Thyroid gland (tissue), 4 donors: ENCODE measurements around the gene CIDEC. TPM values are rescaled to one million over a fixed set of nuclear protein-coding genes. Genes with fewer than 3 reads are reported as not detected.
"Not testable (repeated sequence)": the region's sequence is repeated elsewhere in the genome, so short reads cannot be mapped to it uniquely, and the experiment has no call there.

ENCODE experiments used
- DNase-seq, 2 donors: peaks; one replicate each; pipeline ENCODE4 v3.0.0-alpha.2; 2019
- H3K27ac ChIP-seq, 3 donors: fragments of 200-600 bp; sonication (generic); 1 replicate in 2 of 3; 2 replicates in 1 of 3; pipeline ENCODE4 v1.5.1; 2016 to 2019; ENCODE audit warnings: mild to moderate bottlenecking in 1 of 3, moderate library complexity in 1 of 3
- H3K27me3 ChIP-seq: fragments of 200-600 bp; sonication (generic); one replicate; pipeline ENCODE4 v1.5.1; 2019
- H3K36me3 ChIP-seq, 2 donors: fragments of 200-600 bp; sonication (generic); one replicate each; pipeline ENCODE4 v1.5.1; 2016 to 2019
- H3K4me1 ChIP-seq, 2 donors: fragments of 200-600 bp; sonication (generic); one replicate each; pipeline ENCODE4 v1.5.1; 2017 to 2019
- H3K4me3 ChIP-seq, 3 donors: fragments of 200-600 bp; sonication (generic); replicated peaks in 1 of 3; 1 replicate in 2 of 3; 2 replicates in 1 of 3; pipeline ENCODE4 v1.5.1; 2016; ENCODE audit warnings: mild to moderate bottlenecking in 1 of 3
- H3K9me3 ChIP-seq: fragments of 200-600 bp; sonication (generic); one replicate; pipeline ENCODE4 v1.5.1; 2017
- POLR2A ChIP-seq, 2 donors: fragments of 450-650 bp; IDR thresholded peaks; one replicate each; pipeline ENCODE4 v1.6.1; 2017; ENCODE audit warnings: antibody characterized with exemption in 2 of 2, mild to moderate bottlenecking in 2 of 2, moderate library complexity in 1 of 2
- WGBS, 2 donors: methylation state at CpG; one replicate each; pipeline ENCODE4 v1.1.5; 2017; 5-methylcytosine and 5-hydroxymethylcytosine counted together
- intact Hi-C: fragments of 100-400 bp; cut with DNase I; formaldehyde crosslinking; loops from one replicate; pipeline ENCODE4 v1.15.1; 2023
- total RNA-seq, 4 donors: library from RNA; depleted of rRNA; stranded (reverse); fragments of >200 nt; gene quantifications; one replicate each; pipeline ENCODE4 v1.2.3, GENCODE V29; 2016
- TF ChIP-seq, protein P1 (sequence below), 6 experiments: fragments of 200-600 bp in 3 of 6; fragments of 450-650 bp in 3 of 6; sonication (generic) in 3 of 6; IDR thresholded peaks; one replicate each; pipeline ENCODE4 v1.5.1; 2016 to 2019; ENCODE audit warnings: antibody characterized with exemption in 6 of 6, mild to moderate bottlenecking in 2 of 6, inconsistent platforms in 1 of 6, moderate library complexity in 1 of 6

The CIDEC gene
- total RNA-seq, 4 donors from 2014 or later = 2.2 to 9.4 (median 3.0) TPM

- no peaks in the 10 kb centered on the region for H3K27me3 ChIP-seq
- intact Hi-C loops = no loop called here
These were observed 20.5 kb downstream of the CIDEC start for GRCh38 chr3:9859530-9860025.

GRCh38 chr3:9855594-9855993 lies 24.5 kb downstream of the CIDEC start:
- intact Hi-C loops = no loop called here
- Histone ChIP-seq H3K36me3 (no peaks in the 10 kb centered on the region), H3K4me1 (peaks cover 3 to 17% of the 10 kb centered on the region in 2 donors), H3K27ac (no peak overlapping the region), H3K9me3 (no peaks in the 10 kb centered on the region), H3K4me3 (no peak overlapping the region), H3K27me3 (no peaks in the 10 kb centered on the region)
- DNase-seq = no peak
- WGBS, 2 donors = 100% methylated on average over 3 of the region's 3 CpGs
- TF ChIP-seq POLR2A (IDR thresholded peaks at IDR 0.05) = no peak
- TF ChIP-seq, protein P1, sequence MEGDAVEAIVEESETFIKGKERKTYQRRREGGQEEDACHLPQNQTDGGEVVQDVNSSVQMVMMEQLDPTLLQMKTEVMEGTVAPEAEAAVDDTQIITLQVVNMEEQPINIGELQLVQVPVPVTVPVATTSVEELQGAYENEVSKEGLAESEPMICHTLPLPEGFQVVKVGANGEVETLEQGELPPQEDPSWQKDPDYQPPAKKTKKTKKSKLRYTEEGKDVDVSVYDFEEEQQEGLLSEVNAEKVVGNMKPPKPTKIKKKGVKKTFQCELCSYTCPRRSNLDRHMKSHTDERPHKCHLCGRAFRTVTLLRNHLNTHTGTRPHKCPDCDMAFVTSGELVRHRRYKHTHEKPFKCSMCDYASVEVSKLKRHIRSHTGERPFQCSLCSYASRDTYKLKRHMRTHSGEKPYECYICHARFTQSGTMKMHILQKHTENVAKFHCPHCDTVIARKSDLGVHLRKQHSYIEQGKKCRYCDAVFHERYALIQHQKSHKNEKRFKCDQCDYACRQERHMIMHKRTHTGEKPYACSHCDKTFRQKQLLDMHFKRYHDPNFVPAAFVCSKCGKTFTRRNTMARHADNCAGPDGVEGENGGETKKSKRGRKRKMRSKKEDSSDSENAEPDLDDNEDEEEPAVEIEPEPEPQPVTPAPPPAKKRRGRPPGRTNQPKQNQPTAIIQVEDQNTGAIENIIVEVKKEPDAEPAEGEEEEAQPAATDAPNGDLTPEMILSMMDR (IDR thresholded peaks at IDR 0.05) = no peak

More at GRCh38 chr3:9859530-9860025, 20.5 kb downstream of the CIDEC start:
- 85 to 87% methylated on average over 8 to 9 of the region's 12 CpGs for WGBS, 2 donors
- Histone ChIP-seq H3K9me3 (no peaks in the 10 kb centered on the region), H3K27ac (no peak overlapping the region), H3K4me3 (no peak overlapping the region), H3K36me3 (no peaks in the 10 kb centered on the region), H3K4me1 (peaks cover 5 to 13% of the 10 kb centered on the region in 2 donors)
- no peak for DNase-seq
- TF ChIP-seq, protein P1 (IDR thresholded peaks at IDR 0.05) = no peak
- TF ChIP-seq POLR2A (IDR thresholded peaks at IDR 0.05) = no peak

DNA sequence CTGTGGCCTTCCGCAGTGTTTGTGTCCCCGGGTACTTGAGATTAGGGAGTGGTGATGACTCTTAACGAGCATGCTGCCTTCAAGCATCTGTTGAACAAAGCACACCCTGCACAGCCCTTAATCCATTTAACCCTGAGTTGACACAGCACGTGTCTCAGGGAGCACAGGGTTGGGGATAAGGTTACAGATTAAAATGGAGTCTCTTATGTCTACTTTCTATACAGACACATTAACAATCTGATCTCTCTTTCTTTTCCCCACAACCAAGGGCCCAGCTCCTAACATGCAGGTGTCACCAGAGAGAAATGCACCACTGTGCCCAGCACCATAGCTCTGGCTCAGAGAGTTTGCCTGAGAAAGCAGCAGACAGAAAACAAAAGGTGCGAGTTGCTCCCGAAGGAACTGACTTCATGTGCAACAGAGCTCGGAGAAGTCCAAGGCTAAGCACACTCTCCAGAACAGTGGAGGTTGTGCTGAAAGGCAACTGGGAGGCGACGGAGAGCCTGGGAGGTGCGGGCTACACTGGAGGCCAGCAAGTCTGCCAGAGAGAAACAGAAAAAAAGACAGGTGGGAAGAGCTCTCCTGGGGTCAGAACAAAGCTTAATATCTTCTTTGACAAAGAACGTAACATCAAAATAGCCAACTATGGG lies 25.6 kb downstream of the CIDEC start:
- H3K4me3 ChIP-seq, intact Hi-C loops, H3K9me3 ChIP-seq, H3K27ac ChIP-seq, H3K27me3 ChIP-seq, H3K36me3 ChIP-seq: not testable (repeated sequence)
- peak in 1 of 2 donors; percentile 7 for DNase-seq
- WGBS, 2 donors = 38 to 41% methylated on average over 11 of the region's 11 CpGs
- peaks cover 3 to 17% of the 10 kb centered on the region in 2 donors for H3K4me1 ChIP-seq

DNA sequence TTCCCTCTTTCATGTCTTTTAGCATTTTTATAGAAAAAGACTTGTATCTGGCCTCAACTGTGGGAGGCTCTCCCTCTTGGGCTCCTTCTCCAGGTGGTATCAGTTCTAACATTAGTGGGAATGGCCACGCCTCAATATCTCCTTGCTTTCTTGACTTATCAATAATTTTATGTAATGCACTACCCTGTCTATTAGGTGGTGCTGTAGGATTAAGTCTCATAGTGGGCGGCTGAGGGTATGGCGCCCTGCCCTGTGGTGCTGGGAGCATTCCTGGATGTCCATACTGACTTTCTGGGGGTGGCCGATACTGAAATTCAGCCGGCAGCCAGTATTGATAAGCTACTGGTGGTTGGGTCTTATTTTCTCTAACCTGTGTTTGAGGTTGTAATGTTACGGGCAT lies 27.5 kb downstream of the CIDEC start:
- Histone ChIP-seq H3K4me3 (no peak overlapping the region), H3K4me1 (peaks cover 3 to 21% of the 10 kb centered on the region in 2 donors), H3K9me3 (no peaks in the 10 kb centered on the region), H3K27me3 (no peaks in the 10 kb centered on the region), H3K36me3 (no peaks in the 10 kb centered on the region), H3K27ac (no peak overlapping the region)
- DNase-seq = no peak
- WGBS, 2 donors = 92 to 97% methylated on average over 6 of the region's 6 CpGs
- intact Hi-C loops = no loop called here
- TF ChIP-seq, protein P1 (IDR thresholded peaks at IDR 0.05) = no peak
- no peak for TF ChIP-seq POLR2A (IDR thresholded peaks at IDR 0.05)

DNA sequence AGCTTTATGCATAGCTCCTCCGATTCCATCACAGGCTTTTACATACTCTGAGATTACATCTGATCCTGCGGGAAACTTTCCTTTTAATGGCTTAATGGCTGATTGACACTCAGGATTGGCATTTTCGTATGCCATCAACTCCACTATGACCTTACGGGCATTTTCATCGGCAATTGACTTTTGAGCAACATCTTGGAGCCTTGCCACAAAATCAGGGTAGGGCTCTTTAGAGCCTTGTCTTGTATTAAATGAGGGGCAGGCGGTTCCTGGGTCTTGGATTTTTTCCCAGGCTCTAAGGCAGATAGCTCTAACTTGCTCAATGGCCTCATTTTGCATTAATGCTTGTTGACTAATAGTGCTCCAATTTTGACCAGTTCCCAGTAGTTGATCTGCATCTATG lies 28.1 kb downstream of the CIDEC start:
- H3K9me3 ChIP-seq, H3K36me3 ChIP-seq, H3K27ac ChIP-seq, H3K4me3 ChIP-seq, H3K27me3 ChIP-seq, intact Hi-C loops: not testable (repeated sequence)
- DNase-seq = peak; percentile 42 to 58
- 29 to 33% methylated on average over 6 of the region's 6 CpGs for WGBS, 2 donors
- H3K4me1 ChIP-seq = peaks cover 3 to 21% of the 10 kb centered on the region in 2 donors

- DNase-seq, intact Hi-C loops, H3K9me3 ChIP-seq, H3K27me3 ChIP-seq, H3K4me3 ChIP-seq, H3K27ac ChIP-seq, H3K36me3 ChIP-seq: not testable (repeated sequence)
- 78 to 85% methylated on average over 6 of the region's 6 CpGs for WGBS, 2 donors
- H3K4me1 ChIP-seq = peaks cover 3 to 21% of the 10 kb centered on the region in 2 donors
These were observed 28.7 kb downstream of the CIDEC start for GRCh38 chr3:9851383-9851782.
